ENCODE data around the gene DOK5.

DOK5 gene

DNA sequence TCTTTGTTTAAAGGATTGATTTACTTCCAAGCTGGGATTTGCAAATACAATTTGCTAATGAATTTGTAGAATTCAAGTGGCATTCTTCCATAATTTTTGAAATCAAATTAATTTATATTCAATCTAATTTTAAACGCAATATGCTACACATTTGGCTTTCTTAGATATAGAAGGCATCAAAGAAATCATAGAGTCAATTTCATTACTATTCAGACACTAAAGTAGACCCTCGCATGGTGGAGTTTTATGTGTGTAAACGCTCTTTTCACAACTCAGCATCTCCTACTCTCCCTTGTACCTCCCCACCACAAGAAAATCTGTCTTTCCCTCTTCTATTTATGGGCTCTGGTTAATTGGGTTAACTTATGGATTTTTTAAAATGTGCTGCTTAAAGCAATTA is 144.3 kb downstream of the DOK5 start:
- no peak for DNase-seq

DNA sequence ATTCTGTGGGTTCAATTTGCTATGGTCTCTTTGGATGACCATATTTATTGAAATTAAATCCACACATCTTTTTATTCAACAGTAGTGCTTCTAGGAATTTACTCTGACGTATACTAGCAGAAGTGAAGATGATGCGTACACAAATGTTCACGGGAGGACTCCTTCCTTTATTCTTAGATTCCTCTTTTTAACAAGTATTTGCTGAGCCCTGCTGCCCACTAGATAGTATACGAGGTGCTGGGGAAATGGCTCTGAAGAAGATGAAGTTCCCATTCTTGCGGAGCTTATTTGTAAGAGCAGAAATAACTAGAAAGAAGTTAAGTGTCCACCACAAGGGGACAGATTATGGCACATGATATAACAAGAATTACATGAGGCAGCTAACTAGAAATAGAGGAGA is 145.2 kb downstream of the DOK5 start:
- DNase-seq, result no peak

DNA sequence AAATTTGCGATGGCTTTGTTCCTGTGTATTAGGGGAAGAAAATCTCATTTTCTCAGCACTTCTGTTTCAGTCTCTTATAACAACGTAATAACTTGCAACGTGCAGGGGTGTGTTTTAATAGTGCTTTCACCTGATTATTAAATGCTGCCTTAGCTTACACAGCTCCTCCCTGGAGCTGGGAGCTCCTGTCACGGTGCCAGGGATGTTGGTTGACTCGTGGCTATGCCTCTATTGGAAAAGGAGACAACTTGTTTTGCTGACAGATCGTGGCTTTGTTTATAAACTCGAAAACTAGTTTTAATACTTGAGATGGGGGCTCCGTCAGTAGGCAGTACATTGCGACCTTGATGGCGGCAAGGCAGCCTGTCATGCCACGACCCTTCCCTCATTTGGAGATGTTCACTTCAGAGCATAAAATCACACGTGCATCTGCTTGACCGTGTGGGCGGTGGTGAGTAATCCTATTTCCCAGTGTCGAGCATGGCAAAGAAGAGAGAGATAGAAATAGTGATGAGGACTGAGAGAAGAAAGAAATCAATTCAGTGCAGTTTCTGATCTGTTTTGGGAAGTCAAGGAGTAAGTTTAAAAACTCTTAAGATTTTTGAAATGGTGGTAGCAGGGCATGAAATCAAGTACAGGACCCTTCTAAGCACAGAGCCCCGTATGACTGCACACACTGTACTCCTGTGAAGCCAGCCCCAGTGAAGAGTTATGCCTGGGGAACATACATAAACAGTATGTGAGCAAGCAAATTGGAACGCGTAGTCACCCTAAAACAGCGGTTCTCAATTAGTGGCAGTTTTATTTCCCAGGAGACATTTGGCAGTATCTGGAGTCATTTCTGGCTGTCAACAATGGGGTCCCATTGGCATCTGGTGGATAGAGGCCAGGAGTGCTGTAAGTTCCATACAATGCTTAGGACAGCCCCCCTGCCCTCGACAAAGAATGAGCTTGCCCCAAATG is 147.2 kb downstream of the DOK5 start:
- no peak for DNase-seq

DNA sequence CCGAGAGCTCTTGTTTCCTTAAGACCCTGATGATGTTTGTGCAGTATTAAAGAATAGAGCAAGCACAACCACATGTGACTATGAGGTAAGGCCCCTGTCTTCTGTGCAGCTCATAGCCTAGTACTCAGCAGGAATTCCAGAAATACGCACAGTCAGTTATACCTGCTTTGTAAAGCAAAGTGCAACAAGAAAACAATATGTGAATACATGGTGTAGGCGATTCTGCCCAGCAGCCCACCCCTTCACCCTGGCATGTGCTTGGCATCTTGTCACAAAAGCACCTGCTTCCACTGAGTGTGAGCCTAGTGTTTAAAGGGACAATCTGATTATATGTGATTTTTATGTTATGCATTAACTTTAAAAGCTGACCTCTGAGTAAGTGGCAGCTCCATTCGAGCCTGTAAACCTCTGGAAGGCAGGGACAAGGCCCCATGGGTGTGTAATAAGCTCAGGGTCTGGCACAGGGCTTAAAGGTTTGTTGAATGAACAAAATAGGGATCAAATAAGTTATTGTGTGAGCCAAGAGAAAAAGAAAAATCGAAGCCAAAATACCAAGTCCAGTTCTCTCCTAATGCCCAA is 148.7 kb downstream of the DOK5 start:
- DNase-seq, result no peak

DNA sequence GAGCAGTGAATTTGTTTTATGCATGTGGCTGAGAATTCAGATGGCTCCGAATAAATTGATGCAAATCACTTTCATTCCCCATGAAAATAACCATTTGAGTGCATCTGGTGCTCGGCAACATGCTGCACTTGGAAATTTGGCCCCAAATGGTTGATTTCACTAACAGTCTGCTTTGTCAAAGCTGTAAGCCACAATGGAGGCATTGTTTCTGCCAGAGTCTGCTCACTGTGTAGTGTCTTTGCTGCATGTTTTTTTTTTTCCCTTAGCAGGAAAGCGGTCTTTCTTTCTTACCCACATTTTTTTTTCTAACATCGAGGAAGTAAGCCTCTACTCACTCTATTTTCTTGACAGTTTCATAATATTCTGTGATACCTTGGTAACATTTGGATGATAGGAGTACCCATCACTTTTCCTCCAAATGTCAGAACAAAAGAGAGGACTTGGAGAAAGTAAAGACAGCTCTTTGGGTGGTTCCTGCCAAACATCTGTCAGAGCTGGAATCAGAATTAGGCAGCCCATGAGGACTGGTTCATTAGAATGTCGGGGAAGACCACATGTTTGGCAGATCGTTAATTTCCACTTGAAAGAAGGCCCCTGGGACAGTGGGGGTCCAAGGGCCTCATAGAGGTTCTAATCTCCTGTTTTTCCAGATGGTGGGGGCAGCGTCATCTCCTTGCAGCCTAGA is 149.5 kb downstream of the DOK5 start:
- DNase-seq, result no peak

DNA sequence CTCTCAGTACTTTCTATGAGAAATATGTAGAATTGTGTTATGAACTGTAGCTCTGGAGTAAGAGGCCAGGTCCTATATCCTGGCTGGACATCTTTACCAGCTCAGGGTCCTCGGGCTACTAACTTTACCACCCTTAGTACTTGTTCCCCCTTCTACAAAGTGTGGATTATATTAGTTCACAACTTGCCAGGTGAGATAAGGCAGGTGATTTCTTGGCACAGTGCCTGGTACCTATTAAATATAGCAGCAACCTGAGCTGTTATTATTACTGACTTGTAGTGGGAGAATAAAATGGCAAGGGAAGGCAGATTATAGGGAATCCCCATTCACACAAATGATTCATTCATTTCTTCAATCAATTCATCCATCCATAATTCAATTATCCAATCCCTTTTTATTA is 150.1 kb downstream of the DOK5 start:
- DNase-seq, result no peak

DNA sequence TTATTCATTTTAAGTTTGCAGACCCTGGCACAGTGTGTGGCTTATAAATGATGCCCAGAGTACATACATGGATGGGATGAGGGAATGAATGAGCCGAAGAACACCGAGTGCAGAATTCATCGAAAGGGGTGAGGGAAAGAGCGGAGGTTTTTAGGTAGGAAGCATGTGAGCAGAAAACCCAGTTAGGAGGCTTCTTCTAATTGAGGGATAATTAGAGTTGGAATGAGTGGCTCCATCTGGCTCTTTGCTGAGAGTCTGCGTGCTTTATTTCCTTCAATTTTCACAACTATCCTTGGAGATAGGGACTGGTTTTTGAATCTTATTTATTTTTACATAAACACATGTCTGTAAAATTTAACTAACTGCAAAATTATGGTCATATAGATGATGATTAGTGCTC is 150.7 kb downstream of the DOK5 start:
- no peak for DNase-seq

DNA sequence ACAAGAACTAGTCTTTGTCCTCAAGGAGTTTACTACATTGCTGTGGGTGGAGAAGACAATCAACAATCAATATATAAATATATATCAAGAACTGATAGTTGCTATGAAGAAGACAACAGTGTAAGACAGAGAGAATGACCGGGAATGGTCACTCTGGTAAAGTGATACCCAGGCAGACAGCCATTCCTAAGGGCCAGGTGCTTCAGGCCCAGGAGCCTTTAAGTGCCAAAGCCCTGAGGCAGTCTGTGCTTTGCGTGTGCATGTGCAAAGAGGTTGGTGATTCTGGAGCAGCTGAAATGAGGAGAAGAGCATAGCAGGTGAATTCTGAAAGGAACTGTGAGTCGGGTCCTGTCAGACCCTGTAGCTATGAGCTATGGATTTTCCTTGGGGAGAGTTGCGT is 154.2 kb downstream of the DOK5 start:
- DNase-seq, result no peak

DNA sequence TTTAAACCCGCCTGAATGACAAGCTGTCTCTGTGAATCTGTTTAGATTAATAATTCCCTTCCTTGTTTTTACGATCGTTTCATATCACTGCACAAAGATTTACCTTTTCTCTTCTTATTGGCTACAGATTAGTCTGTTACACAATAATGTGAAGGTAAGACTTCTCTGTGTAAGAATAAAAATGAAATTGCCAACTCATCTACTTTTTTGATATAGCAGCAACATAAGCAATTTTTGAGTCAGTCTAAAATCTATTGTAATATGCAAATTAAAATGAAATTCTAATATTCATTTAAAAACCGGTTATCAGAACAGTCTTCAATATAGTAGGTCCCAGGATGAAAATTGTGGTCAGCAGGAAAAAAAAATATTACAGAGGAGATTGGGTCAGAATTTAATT is 155.2 kb downstream of the DOK5 start:
- no peak for DNase-seq

DNA sequence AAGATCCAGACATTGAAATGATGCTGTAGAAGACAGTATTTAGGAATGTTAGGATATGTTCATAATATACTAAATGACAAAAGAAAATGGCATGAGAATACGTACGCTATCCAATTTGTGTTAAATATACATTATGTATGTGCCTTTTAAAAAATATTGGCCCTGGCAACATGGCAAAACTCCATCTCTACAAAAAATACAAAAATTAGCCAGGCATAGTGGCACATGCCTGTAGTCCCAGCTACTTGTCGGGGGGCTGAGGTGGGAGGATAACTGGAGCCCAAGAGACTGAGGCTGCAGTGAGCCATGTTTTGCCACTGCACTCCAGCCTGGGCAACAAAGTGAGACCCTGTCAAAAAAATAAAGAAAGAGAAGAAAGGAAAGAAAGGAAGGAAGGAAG is 155.7 kb downstream of the DOK5 start:
- DNase-seq, result no peak

DNA sequence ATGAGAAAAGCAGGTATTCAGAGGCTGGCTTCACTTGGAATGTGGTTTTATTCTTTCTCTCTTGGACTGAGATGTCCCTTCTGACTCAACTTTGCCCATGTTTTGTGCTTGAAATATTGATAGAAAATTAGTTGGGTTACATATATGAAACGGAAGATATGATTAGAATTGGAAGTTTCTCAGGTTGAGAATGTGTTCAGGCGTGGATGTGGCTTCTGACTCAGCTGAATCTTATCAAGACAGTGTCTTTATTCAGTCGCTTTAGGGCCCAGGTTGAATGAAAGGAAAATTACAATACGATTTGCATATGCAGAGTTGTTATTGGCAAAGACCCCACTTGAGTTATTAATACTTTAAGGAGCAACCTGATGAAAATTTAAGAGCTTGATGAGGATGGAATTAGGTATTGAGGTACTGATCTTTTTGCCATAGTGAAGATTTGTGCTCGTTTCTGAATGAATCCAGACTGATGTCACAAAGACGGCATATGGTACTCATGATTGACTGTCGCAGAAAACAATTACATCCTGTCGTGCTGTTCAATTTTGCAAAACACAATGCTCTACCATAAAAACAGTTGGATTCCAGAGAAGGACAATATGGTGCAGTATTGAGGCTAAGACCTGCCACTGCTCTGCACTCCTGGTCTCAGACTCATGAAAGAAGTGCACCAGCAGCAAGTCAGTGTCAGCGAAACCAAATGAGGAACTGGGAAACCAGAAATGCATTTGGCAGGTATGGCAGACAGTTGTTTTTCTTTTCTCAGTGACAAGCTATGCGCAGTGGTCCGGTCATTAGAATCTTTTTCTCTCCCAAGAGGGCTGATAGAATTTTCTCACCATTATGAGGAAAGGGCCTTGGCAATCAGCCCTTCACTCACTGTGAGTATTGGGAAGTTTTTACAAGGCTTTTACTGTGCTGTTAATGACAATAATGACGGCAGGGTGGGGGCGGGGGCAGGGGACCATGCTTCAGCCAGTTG is 158.3 kb downstream of the DOK5 start:
- DNase-seq, result no peak

DNA sequence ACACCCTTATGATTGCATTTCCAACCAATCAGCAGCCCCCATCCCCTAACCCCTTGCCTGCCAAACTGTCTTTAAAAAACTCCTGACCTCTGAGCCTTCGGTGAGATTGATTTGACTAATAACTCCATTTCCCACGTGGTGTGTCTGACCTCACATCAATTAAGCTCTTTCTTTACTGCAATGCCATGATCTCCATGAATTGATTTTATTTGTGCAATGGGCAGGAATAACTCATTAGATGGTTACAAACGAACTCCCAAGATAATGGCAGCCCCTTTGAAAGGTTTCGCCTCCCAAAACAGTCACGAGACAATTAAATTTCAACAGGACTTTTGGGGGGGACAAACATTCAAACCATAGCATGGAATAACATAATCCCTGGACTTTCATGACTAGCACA is 161.2 kb downstream of the DOK5 start:
- no peak for DNase-seq

DNA sequence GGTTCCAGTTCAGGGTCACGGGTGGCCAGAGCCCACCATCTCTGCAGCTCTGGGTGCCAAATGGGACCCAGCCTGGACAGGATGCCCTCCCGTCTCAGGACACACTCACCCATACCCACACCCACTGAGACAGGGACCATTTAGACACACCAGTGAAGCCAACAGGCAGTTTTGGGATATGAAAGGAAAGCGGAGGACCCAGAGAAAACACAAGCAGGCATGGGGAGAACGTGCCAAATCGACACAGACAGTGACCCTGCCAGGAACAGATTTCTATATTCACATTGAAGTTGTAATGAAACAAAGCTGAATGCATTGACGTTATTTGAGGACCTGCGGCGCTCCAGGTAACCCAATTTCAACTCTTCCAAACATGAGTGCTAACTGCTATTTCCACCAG is 164.5 kb downstream of the DOK5 start:
- no peak for DNase-seq

DNA sequence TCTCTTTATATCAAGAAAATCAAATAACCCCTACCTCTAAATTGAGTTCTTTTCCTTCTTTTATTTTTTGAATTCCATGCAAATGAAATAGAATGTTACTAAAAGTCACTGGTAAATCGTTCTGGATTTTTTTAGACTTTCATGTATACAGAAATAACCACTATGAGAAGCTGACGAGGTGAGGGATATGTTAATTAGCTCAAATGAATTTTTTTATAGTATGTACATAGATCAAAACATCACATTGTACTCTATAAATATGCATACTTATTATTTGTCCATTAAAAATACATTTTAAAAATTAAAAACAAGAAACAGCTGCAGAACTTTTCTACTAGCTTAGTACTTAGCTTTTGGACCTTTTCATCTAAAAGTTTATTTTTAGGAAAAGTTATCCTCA is 165.4 kb downstream of the DOK5 start:
- no peak for DNase-seq

DNA sequence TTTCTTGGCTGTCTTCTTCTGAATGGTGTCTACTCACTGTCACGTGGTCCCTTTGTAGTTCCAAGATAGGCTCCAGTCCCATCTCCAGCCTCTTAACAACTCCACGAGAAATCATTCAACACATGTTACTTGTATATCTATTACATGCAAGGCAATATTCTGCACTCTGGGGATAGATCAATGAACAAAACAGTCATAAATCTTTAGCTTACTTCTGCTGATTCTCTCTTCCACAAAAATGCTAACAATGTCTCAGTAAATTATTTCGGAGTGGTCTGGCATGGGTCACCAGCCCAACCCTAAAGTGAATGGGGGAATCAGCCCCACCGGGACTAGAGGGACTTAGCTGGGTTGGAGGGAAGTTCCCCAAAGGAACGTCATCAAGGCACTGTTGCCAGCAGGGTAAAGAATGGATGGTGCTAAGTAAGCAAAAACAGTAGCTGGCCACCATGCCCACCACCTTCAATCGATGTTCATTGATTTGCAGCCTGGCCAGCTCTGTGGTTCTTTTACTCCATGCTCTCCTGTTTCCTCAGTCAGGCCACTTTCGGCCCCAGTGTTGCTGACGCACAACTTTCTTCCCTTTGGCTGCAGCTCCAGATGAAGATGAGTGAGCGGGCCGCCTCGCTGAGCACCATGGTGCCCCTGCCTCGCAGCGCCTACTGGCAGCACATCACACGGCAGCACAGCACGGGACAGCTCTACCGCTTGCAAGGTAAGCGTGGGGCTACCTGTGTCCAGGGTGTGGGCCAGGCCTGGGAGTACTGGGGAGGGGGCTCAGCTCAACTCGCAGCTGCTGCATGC is 167.7 kb downstream of the DOK5 start:
- no peak for DNase-seq

DNA sequence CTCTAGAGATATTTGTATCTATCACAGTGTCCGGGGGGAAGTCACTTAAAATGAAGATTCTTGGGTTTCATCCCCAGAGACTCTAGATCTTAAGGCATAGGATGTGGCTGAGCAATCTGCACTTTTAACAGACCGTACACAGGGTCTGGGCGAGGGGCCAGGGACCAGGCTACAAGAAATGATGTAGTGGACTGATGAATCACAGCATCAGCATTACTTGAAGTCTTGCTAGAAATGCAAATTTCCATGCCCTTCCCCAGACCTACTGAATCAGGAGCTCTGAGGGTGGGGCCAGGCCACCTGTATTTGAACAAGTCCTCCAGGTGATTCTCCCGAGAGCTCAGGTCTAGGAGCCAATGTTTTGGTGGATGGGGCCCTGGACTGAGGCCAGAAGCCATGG is 168.4 kb downstream of the DOK5 start:
- DNase-seq, result no peak

DNA sequence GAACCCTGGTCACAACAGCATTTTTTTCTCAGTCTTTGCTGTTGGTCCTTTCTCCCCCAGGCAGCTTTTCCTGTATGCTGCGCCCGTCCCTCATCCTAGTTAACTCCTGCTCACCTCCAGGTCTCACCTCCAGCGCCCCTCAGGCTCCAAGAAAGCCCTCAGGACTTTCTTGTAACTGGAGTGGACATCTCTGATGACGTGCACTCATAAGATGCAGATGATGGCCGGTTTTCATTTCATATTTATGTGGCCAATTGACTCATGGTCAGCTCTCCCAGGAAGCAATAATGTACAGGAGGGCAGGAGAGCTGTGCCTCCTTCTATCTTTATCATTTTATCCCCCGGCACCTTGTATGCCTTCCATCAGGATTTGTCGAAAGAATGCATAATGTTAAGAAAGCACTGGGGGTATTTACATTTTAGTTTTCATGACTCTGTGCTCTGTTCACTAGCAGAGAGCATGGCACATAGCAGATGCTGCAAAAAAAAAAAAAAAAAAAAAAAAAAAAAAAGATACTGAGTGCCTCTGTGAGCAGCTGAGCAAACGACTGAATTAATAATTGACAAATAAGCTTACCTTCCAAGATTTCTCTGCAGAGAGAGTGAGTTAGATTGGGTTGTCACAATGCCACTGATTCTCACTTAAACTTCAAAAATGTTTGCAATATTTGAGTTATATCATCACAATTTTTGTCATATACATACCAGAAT is 170.2 kb downstream of the DOK5 start:
- DNase-seq, result no peak

DNA sequence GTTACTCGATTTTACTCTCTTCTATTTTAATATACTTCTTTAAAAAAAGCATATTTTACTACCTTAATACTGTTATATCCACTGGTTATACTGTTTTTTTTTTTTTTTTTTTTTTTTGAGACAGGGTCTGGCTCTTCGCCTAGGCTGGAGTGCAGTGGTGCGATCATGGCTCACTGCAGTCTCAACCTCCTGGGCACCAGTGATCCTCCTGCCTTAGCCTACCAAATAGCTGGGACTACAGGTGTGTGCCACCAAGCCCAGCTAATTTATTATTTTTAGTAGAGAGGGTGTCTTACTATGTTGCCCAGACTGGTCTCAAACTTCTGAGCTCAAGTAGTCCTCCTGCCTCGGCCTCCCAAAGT is 170.7 kb downstream of the DOK5 start:
- no peak for DNase-seq

DNA sequence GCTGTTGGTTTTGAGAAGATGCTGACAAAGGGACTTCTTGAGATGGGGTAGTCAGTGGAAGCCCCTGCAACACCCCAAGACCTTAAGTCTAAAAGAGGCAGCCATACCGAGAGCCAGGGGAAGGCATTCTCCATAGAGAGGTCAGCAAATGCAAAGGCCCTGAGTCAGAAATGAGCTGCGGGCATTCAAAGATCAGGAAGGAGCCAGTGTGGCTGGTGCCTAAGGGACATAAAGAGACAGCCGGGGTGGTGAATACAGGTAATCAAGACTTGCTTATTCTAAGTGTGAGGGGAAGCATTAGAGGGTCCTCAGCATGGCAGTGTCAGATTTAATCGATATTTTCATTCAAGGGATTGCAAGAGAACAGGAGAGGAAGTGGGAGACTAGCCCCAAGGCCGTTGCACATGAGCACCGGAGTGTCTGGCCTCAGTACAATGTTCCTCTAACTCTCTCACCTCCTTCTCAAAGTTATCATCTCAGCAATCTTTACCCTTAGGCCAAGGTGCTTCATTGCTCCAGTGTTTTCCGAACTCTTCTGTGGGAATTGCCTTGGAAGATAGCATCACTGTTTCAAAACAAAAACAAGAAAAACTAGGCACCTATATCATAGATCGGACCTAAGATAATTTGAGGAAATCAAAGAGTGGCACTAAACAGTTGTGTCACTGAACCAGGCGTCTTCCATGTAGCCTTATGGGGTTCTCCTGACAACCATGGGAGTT is 173.2 kb downstream of the DOK5 start:
- DNase-seq, result no peak

DNA sequence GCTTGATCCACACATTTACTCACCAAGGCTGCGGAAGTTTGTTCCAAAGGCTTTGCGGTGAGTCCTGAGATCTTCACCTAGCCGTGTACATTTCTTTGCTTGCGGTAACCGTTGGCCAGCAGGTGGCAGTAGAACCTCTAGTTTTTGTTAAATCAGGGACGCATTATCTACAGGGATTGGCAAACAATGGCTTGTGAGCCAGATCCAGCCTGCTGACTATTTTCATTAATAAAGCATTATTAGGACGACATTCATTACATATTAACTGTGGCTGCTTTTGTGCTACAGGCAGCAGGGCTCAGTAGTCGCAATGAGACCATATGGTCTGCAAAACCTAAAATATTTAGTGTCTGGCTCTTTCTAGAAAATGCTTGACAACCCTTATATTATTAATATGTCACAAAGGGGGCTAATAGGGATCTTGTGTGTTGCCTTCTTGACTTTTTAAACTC is 174.1 kb downstream of the DOK5 start:
- DNase-seq, result peak; percentile 37
